Immature natural killer cell (primary cell): ENCODE results near the gene ATP6V0D1. TPM values are rescaled to one million over a fixed set of nuclear protein-coding genes. Genes with fewer than 3 reads are reported as not detected.

Source experiments
- DNase-seq, 3 donors: peaks; one replicate each; pipeline ENCODE4 v3.0.0; 2022; ENCODE audit warnings: mixed read lengths in 1 of 3
- H3K27ac Mint-ChIP-seq, 6 donors: one replicate each; pipeline ENCODE4 v1.8.0; 2020; ENCODE audit warnings: mixed read lengths in 6 of 6, mild to moderate bottlenecking in 5 of 6, inconsistent platforms in 4 of 6, moderate library complexity in 3 of 6
- H3K27me3 Mint-ChIP-seq, 3 donors: one replicate each; pipeline ENCODE4 v1.8.0; 2020 to 2021; ENCODE audit warnings: low read depth in 3 of 3, mild to moderate bottlenecking in 3 of 3, mixed read lengths in 3 of 3, moderate library complexity in 3 of 3, inconsistent platforms in 1 of 3
- H3K36me3 Mint-ChIP-seq, 3 donors: one replicate each; pipeline ENCODE4 v1.8.0; 2020; ENCODE audit warnings: mixed read lengths in 3 of 3, inconsistent platforms in 2 of 3, mild to moderate bottlenecking in 2 of 3
- H3K4me1 Mint-ChIP-seq, 2 donors: one replicate each; pipeline ENCODE4 v1.8.0; 2020; ENCODE audit warnings: inconsistent platforms in 2 of 2, mild to moderate bottlenecking in 2 of 2, mixed read lengths in 2 of 2, moderate library complexity in 1 of 2
- H3K4me3 Mint-ChIP-seq, 5 donors: one replicate each; pipeline ENCODE4 v1.8.0; 2020; ENCODE audit warnings: mild to moderate bottlenecking in 5 of 5, mixed read lengths in 5 of 5, inconsistent platforms in 3 of 5, moderate library complexity in 3 of 5
- H3K9me3 Mint-ChIP-seq, 6 donors: one replicate each; pipeline ENCODE4 v1.8.0; 2020; ENCODE audit warnings: mild to moderate bottlenecking in 6 of 6, mixed read lengths in 6 of 6, inconsistent platforms in 4 of 6, moderate library complexity in 3 of 6
- polyA plus RNA-seq, 3 donors: library from polyadenylated mRNA; unstranded; fragments of 300-500 nt; fragmentation: Illumina TruSeq; gene quantifications; one replicate each; pipeline ENCODE4 v1.2.3, GENCODE V29; 2021

Gene ATP6V0D1
- polyA plus RNA-seq, 3 donors from 2014 or later, result 192 to 330 (median 205) TPM

GRCh38 chr16:67430504-67430976 is 50.4 kb downstream of the ATP6V0D1 start:
- peaks cover 4 to 9% of the 10 kb centered on the region in 2 donors for H3K4me1 Mint-ChIP-seq
- DNase-seq, result no peak
- H3K27me3 Mint-ChIP-seq, result peaks cover 8 to 24% (median 18%) of the 10 kb centered on the region in 3 donors
- H3K9me3 Mint-ChIP-seq, result no peaks in the 10 kb centered on the region
- H3K4me3 Mint-ChIP-seq, result peak overlapping the region; percentile 68 to 82 (median 71)
- no peaks in the 10 kb centered on the region for H3K36me3 Mint-ChIP-seq
- peak overlapping the region in 1 of 6 donors; percentile 24 for H3K27ac Mint-ChIP-seq

GRCh38 chr16:67429799-67430503 is 51.0 kb downstream of the ATP6V0D1 start:
- Mint-ChIP-seq H3K27ac (peak overlapping the region in 1 of 6 donors; percentile 24), H3K4me3 (peak overlapping the region; percentile 68 to 82 (median 71)), H3K4me1 (peaks cover 4 to 9% of the 10 kb centered on the region in 2 donors), H3K27me3 (peaks cover 9 to 24% (median 18%) of the 10 kb centered on the region in 3 donors), H3K9me3 (no peaks in the 10 kb centered on the region), H3K36me3 (no peaks in the 10 kb centered on the region)
- DNase-seq, result no peak

- no peak for DNase-seq
- H3K27ac Mint-ChIP-seq, result no peak overlapping the region
- peaks cover 4 to 9% of the 10 kb centered on the region in 2 donors for H3K4me1 Mint-ChIP-seq
- H3K4me3 Mint-ChIP-seq, result peak overlapping the region; percentile 33 to 62 (median 52)
- H3K36me3 Mint-ChIP-seq, result no peaks in the 10 kb centered on the region
- peaks cover 9 to 24% (median 18%) of the 10 kb centered on the region in 3 donors for H3K27me3 Mint-ChIP-seq
- no peaks in the 10 kb centered on the region for H3K9me3 Mint-ChIP-seq
Measured at GRCh38 chr16:67429053-67429798, 51.7 kb downstream of the ATP6V0D1 start.

GRCh38 chr16:67428146-67428731 is 52.7 kb downstream of the ATP6V0D1 start:
- Mint-ChIP-seq H3K9me3 (no peaks in the 10 kb centered on the region), H3K27me3 (peaks cover 9 to 23% (median 18%) of the 10 kb centered on the region in 3 donors), H3K4me3 (peak overlapping the region in 1 of 5 donors; percentile 33), H3K36me3 (no peaks in the 10 kb centered on the region), H3K4me1 (peaks cover 4 to 9% of the 10 kb centered on the region in 2 donors), H3K27ac (no peak overlapping the region)
- peak in 2 of 3 donors; percentile 31 to 39 for DNase-seq

- H3K27me3 Mint-ChIP-seq, result peaks cover 6 to 24% (median 18%) of the 10 kb centered on the region in 3 donors
- H3K36me3 Mint-ChIP-seq, result no peaks in the 10 kb centered on the region
- no peak overlapping the region for H3K4me3 Mint-ChIP-seq
- peaks cover 4 to 6% of the 10 kb centered on the region in 2 donors for H3K4me1 Mint-ChIP-seq
- no peak for DNase-seq
- H3K9me3 Mint-ChIP-seq, result no peaks in the 10 kb centered on the region
- H3K27ac Mint-ChIP-seq, result peak overlapping the region in 1 of 6 donors; percentile 44
Measured at GRCh38 chr16:67426950-67427349, 54.0 kb downstream of the ATP6V0D1 start.

GRCh38 chr16:67426022-67426421 is 54.9 kb downstream of the ATP6V0D1 start:
- H3K4me3 Mint-ChIP-seq, result no peak overlapping the region
- H3K27me3 Mint-ChIP-seq, result peaks cover 6 to 20% (median 16%) of the 10 kb centered on the region in 3 donors
- DNase-seq, result no peak
- no peak overlapping the region for H3K27ac Mint-ChIP-seq
- no peaks in the 10 kb centered on the region for H3K9me3 Mint-ChIP-seq
- peaks cover 3 to 4% of the 10 kb centered on the region in 2 donors for H3K4me1 Mint-ChIP-seq
- H3K36me3 Mint-ChIP-seq, result no peaks in the 10 kb centered on the region

- Mint-ChIP-seq H3K36me3 (no peaks in the 10 kb centered on the region), H3K4me3 (no peak overlapping the region), H3K27me3 (peaks cover 6 to 20% (median 16%) of the 10 kb centered on the region in 3 donors), H3K4me1 (peaks cover 3 to 4% of the 10 kb centered on the region in 2 donors), H3K27ac (no peak overlapping the region), H3K9me3 (no peaks in the 10 kb centered on the region)
- no peak for DNase-seq
Measured at GRCh38 chr16:67425580-67425979, 55.4 kb downstream of the ATP6V0D1 start.

GRCh38 chr16:67425061-67425460 is 55.9 kb downstream of the ATP6V0D1 start:
- Mint-ChIP-seq H3K27me3 (peaks cover 6 to 18% (median 13%) of the 10 kb centered on the region in 3 donors), H3K27ac (no peak overlapping the region), H3K9me3 (no peaks in the 10 kb centered on the region), H3K4me1 (no peaks in the 10 kb centered on the region), H3K36me3 (no peaks in the 10 kb centered on the region), H3K4me3 (no peak overlapping the region)
- no peak for DNase-seq

GRCh38 chr16:67424261-67424615 is 56.7 kb downstream of the ATP6V0D1 start:
- Mint-ChIP-seq H3K27me3 (peaks cover 6 to 15% (median 11%) of the 10 kb centered on the region in 3 donors), H3K9me3 (no peaks in the 10 kb centered on the region), H3K4me3 (no peak overlapping the region)

GRCh38 chr16:67423611-67424260 is 57.2 kb downstream of the ATP6V0D1 start:
- Mint-ChIP-seq H3K36me3 (no peaks in the 10 kb centered on the region), H3K27ac (no peak overlapping the region), H3K9me3 (no peaks in the 10 kb centered on the region), H3K4me3 (no peak overlapping the region), H3K27me3 (peaks cover 4 to 11% (median 10%) of the 10 kb centered on the region in 3 donors), H3K4me1 (no peaks in the 10 kb centered on the region)
- no peak for DNase-seq

More at GRCh38 chr16:67424261-67424615, 56.7 kb downstream of the ATP6V0D1 start:
- Mint-ChIP-seq H3K36me3 (no peaks in the 10 kb centered on the region), H3K4me1 (no peaks in the 10 kb centered on the region), H3K27ac (no peak overlapping the region)
- DNase-seq, result no peak

GRCh38 chr16:67423015-67423414 is 57.9 kb downstream of the ATP6V0D1 start:
- H3K27me3 Mint-ChIP-seq, result peaks cover 4 to 10% (median 8%) of the 10 kb centered on the region in 3 donors
- no peak overlapping the region for H3K4me3 Mint-ChIP-seq
- no peak overlapping the region for H3K27ac Mint-ChIP-seq
- no peaks in the 10 kb centered on the region for H3K9me3 Mint-ChIP-seq
- H3K36me3 Mint-ChIP-seq, result no peaks in the 10 kb centered on the region
- H3K4me1 Mint-ChIP-seq, result no peaks in the 10 kb centered on the region
- no peak for DNase-seq

GRCh38 chr16:67421030-67421429 is 59.9 kb downstream of the ATP6V0D1 start:
- no peaks in the 10 kb centered on the region for H3K9me3 Mint-ChIP-seq
- no peaks in the 10 kb centered on the region for H3K36me3 Mint-ChIP-seq
- H3K27me3 Mint-ChIP-seq, result peaks cover 4 to 21% (median 7%) of the 10 kb centered on the region in 3 donors
- peaks cover 7 to 11% of the 10 kb centered on the region in 2 donors for H3K4me1 Mint-ChIP-seq
- DNase-seq, result no peak
- no peak overlapping the region for H3K27ac Mint-ChIP-seq
- H3K4me3 Mint-ChIP-seq, result no peak overlapping the region

GRCh38 chr16:67419931-67420330 is 61.0 kb downstream of the ATP6V0D1 start:
- H3K4me3 Mint-ChIP-seq, result no peak overlapping the region
- H3K4me1 Mint-ChIP-seq, result peaks cover 10 to 16% of the 10 kb centered on the region in 2 donors
- H3K36me3 Mint-ChIP-seq, result no peaks in the 10 kb centered on the region
- H3K27me3 Mint-ChIP-seq, result peaks cover 6 to 21% (median 7%) of the 10 kb centered on the region in 3 donors
- no peaks in the 10 kb centered on the region for H3K9me3 Mint-ChIP-seq
- H3K27ac Mint-ChIP-seq, result no peak overlapping the region
- no peak for DNase-seq
